B cell (primary cell): ENCODE data around the gene TF. TPM values are rescaled to one million over a fixed set of nuclear protein-coding genes. Genes with fewer than 3 reads are reported as not detected.

Experiments
- ATAC-seq: fragments of 200-7000 bp; cut with Tn5 transposase; one replicate; pipeline ENCODE4 v1.10.0; 2021; ENCODE audit warnings: low read depth, mild to moderate bottlenecking, moderate number of reproducible peaks, moderate library complexity
- CTCF ChIA-PET: fragments of 350-600 bp; sonication (Branson Sonifier 250); formaldehyde crosslinking; loops from one replicate; lab custom pipeline; 2021; ENCODE audit warnings: antibody characterized with exemption, inconsistent platforms; lab: Charles Lee
- POLR2A ChIA-PET: fragments of 350-600 bp; sonication (Branson Sonifier 250); formaldehyde crosslinking; loops from one replicate; lab custom pipeline; 2021; ENCODE audit warnings: antibody characterized with exemption; lab: Charles Lee
- DNase-seq: peaks from one replicate; pipeline ENCODE4 v3.0.0; 2013
- H2AFZ ChIP-seq: 2 replicates; pipeline ENCODE4 v1.6.1; 2012; ENCODE audit warnings: mild to moderate bottlenecking, low read depth, low read length; ENCODE audit not compliant: insufficient read depth, poor library complexity, severe bottlenecking
- H3K27ac ChIP-seq, 2 donors: 1 replicate in 1 of 2; 2 replicates in 1 of 2; pipeline ENCODE4 v1.5.1; 2012 to 2013; ENCODE audit warnings: low read length in 2 of 2, mild to moderate bottlenecking in 2 of 2, moderate library complexity in 1 of 2
- H3K27me3 ChIP-seq, 4 experiments: fragments of 200-600 bp in 1 of 4; sonication (generic) in 1 of 4; replicated peaks in 1 of 4; 1 replicate in 2 of 4; 2 replicates in 2 of 4; pipeline versions ENCODE4 v1.6.1 to v1.7.0; 2013 to 2016; ENCODE audit warnings: low read length in 3 of 4, mild to moderate bottlenecking in 2 of 4, mixed read lengths in 1 of 4, moderate library complexity in 1 of 4; ENCODE audit not compliant: insufficient read depth in 4 of 4, control insufficient read depth in 3 of 4; ENCODE audit errors: control extremely low read depth in 1 of 4
- H3K36me3 ChIP-seq, 2 experiments: replicated peaks in 1 of 2; 1 replicate in 1 of 2; 2 replicates in 1 of 2; pipeline versions ENCODE4 v1.6.1 to v1.7.1; 2013; ENCODE audit warnings: low read length in 1 of 2; ENCODE audit not compliant: insufficient read depth in 2 of 2, control insufficient read depth in 1 of 2; ENCODE audit errors: control extremely low read depth in 1 of 2, extremely low read depth in 1 of 2
- H3K4me1 ChIP-seq, 2 donors: fragments of 200-600 bp in 1 of 2; sonication (generic) in 1 of 2; 1 replicate in 1 of 2; 2 replicates in 1 of 2; pipeline versions ENCODE4 v1.5.1 to v1.6.1; 2013 to 2017; ENCODE audit warnings: low read length in 2 of 2; ENCODE audit not compliant: control insufficient read depth in 2 of 2, insufficient read depth in 2 of 2
- H3K4me2 ChIP-seq: replicated peaks from 2 replicates; pipeline ENCODE3; 2012; ENCODE audit warnings: mild to moderate bottlenecking, low read depth, low read length; ENCODE audit not compliant: poor library complexity, severe bottlenecking
- H3K4me3 ChIP-seq, 5 experiments: fragments of 200-600 bp in 1 of 5; sonication (generic) in 1 of 5; 1 replicate in 3 of 5; 2 replicates in 2 of 5; pipeline versions ENCODE4 v1.5.1 to v1.7.0; 2011 to 2016; ENCODE audit warnings: low read length in 4 of 5, mild to moderate bottlenecking in 4 of 5, low read depth in 2 of 5, control low read depth in 1 of 5, moderate library complexity in 1 of 5; ENCODE audit not compliant: insufficient read depth in 1 of 5; ENCODE audit errors: control extremely low read depth in 1 of 5, extremely low read depth in 1 of 5
- H3K79me2 ChIP-seq: fragments of 200-600 bp; sonication (generic); one replicate; pipeline ENCODE4 v1.6.0; 2016; ENCODE audit warnings: low read length; ENCODE audit not compliant: control insufficient read depth, insufficient read depth
- H3K9ac ChIP-seq: fragments of 200-600 bp; sonication (generic); 2 replicates; pipeline ENCODE4 v1.6.1; 2017; ENCODE audit warnings: mild to moderate bottlenecking, low read length, moderate library complexity
- H3K9me3 ChIP-seq, 3 donors: one replicate each; pipeline versions ENCODE4 v1.6.1 to v1.7.1; 2013; ENCODE audit warnings: low read length in 2 of 3; ENCODE audit not compliant: control insufficient read depth in 2 of 3, insufficient read depth in 1 of 3; ENCODE audit errors: control extremely low read depth in 1 of 3
- H4K20me1 ChIP-seq: 2 replicates; pipeline ENCODE4 v1.6.0; 2012; ENCODE audit warnings: mild to moderate bottlenecking, low read length; ENCODE audit not compliant: insufficient read depth, control insufficient read depth, poor library complexity, severe bottlenecking
- H3K27ac Mint-ChIP-seq: one replicate; pipeline ENCODE4 v1.8.0; 2021; ENCODE audit warnings: mixed read lengths
- H3K27me3 Mint-ChIP-seq: one replicate; pipeline ENCODE4 v1.8.0; 2021; ENCODE audit warnings: mixed read lengths
- H3K4me1 Mint-ChIP-seq: one replicate; pipeline ENCODE4 v1.8.0; 2021; ENCODE audit warnings: mixed read lengths
- H3K4me3 Mint-ChIP-seq: one replicate; pipeline ENCODE4 v1.8.0; 2021; ENCODE audit warnings: mixed read lengths
- H3K9me3 Mint-ChIP-seq: one replicate; pipeline ENCODE4 v1.8.0; 2022; ENCODE audit warnings: mixed read lengths; ENCODE audit not compliant: insufficient read depth
- EZH2 ChIP-seq: IDR thresholded peaks from 2 replicates; pipeline ENCODE4 v1.6.1; 2012; ENCODE audit warnings: borderline replicate concordance, low read depth, mild to moderate bottlenecking, moderate library complexity, low read length; ENCODE audit not compliant: insufficient read depth, poor library complexity, severe bottlenecking
- WGBS: methylation state at CpG from one replicate; pipeline ENCODE4 v1.1.5; 2013; ENCODE audit warnings: missing lambda C conversion rate; ENCODE audit not compliant: insufficient coverage; 5-methylcytosine and 5-hydroxymethylcytosine counted together
- intact Hi-C: fragments of 100-400 bp; cut with micrococcal nuclease; formaldehyde crosslinking; loops from one replicate; pipeline ENCODE4 v1.10.0; 2022
- polyA plus RNA-seq: library from polyadenylated mRNA; depleted of rRNA; stranded (reverse); fragments of >200 nt; gene quantifications from 2 replicates; pipeline ENCODE4 v1.2.3, GENCODE V29; 2012
- total RNA-seq, 2 donors: library from RNA; stranded (reverse); fragments of 120-200 nt in 1 of 2; gene quantifications; 1 replicate in 1 of 2; 2 replicates in 1 of 2; pipeline versions ENCODE4 v1.2.3 to v1.2.4, GENCODE V29; 2013 to 2022
- TF ChIP-seq, protein P1 (sequence below): fragments of 200-600 bp; IDR thresholded peaks from one replicate; pipeline ENCODE4 v1.8.0; 2022; ENCODE audit warnings: antibody characterized with exemption, mild to moderate bottlenecking

The TF gene
- total and polyA plus RNA-seq, 2 donors (not counting 1 experiment from before 2014, with no cell fraction given) = 0.27 to 0.37 TPM

DNA sequence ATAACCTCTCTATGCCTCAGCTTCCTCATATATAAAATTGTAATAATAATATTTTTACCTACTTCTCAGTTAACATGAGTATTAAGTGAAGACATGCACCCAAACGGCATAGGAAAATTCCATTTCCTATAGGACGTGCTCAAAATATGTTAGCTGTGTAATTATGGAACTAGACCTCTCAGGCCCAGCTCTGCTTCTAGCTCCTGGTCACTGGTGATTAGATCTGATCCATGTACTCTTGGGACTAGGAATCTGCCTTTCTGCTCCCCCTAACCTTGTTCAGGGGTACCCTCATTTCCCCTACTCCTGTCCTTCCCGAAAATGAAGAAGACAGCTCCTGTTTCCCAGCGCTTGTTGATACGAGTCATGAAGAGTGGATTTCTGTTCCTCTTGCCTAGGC is 29.6 kb downstream of the TF start:
- Histone ChIP-seq H3K27me3 (peaks cover 0 to 6% (median 3%) of the 10 kb centered on the region in 4 experiments), H3K4me1 (no peaks in the 10 kb centered on the region), H3K4me2 (no peak overlapping the region), H3K36me3 (no peaks in the 10 kb centered on the region), H4K20me1 (no peaks in the 10 kb centered on the region), H3K27ac (no peak overlapping the region), H3K9me3 (no peaks in the 10 kb centered on the region), H2AFZ (no peak overlapping the region), H3K4me3 (no peak overlapping the region), H3K9ac (no peak overlapping the region), H3K79me2 (no peaks in the 10 kb centered on the region)
- TF ChIP-seq, protein P1, sequence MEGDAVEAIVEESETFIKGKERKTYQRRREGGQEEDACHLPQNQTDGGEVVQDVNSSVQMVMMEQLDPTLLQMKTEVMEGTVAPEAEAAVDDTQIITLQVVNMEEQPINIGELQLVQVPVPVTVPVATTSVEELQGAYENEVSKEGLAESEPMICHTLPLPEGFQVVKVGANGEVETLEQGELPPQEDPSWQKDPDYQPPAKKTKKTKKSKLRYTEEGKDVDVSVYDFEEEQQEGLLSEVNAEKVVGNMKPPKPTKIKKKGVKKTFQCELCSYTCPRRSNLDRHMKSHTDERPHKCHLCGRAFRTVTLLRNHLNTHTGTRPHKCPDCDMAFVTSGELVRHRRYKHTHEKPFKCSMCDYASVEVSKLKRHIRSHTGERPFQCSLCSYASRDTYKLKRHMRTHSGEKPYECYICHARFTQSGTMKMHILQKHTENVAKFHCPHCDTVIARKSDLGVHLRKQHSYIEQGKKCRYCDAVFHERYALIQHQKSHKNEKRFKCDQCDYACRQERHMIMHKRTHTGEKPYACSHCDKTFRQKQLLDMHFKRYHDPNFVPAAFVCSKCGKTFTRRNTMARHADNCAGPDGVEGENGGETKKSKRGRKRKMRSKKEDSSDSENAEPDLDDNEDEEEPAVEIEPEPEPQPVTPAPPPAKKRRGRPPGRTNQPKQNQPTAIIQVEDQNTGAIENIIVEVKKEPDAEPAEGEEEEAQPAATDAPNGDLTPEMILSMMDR = no peak
- no peak for TF ChIP-seq EZH2
- DNase-seq (no peak), ATAC-seq (no peak)
- intact Hi-C loops = no loop called here
- no peaks in the 10 kb centered on the region for H3K9me3 Mint-ChIP-seq
- ChIA-PET CTCF (no interaction called here), POLR2A (no interaction called here)
- peaks cover 40% of the 10 kb centered on the region for H3K27me3 Mint-ChIP-seq
- WGBS = 100% methylated on average over 3 of the region's 5 CpGs
- H3K4me1 Mint-ChIP-seq = no peaks in the 10 kb centered on the region
- no peak overlapping the region for H3K4me3 Mint-ChIP-seq
- H3K27ac Mint-ChIP-seq = no peak overlapping the region

DNA sequence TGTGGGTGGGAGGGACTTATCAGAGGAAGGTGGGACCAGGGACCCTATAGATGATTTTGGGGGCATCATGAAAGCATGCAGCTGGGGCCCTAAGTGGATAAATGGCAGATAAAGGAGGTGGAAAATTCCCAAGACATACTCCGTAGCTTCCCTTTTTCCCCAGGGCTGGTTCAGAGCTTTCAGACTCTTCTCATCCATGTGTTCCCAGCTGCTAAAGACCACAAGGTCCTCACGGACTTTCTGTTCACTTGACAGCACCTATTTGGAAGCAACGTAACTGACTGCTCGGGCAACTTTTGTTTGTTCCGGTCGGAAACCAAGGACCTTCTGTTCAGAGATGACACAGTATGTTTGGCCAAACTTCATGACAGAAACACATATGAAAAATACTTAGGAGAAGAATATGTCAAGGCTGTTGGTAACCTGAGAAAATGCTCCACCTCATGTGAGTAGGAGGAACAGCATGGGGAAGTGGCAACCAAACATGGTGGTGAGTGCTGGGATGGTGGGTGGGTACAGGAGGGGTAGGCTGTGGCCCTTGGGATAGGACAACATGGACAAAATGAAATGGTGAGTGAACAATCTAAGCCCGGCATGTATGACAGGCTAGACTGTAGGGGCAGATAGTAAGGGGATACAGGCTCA is 30.7 kb downstream of the TF start:
- POLR2A ChIA-PET = no interaction called here
- Mint-ChIP-seq H3K4me3 (no peak overlapping the region), H3K4me1 (no peaks in the 10 kb centered on the region), H3K27me3 (peaks cover 34% of the 10 kb centered on the region), H3K27ac (no peak overlapping the region), H3K9me3 (no peaks in the 10 kb centered on the region)
- H3K4me3 ChIP-seq = no peak overlapping the region
- CTCF ChIA-PET = no interaction called here
- H3K9ac ChIP-seq = no peak overlapping the region
- TF ChIP-seq, protein P1 = no peak
- no peak for TF ChIP-seq EZH2
- intact Hi-C loops = no loop called here
- no peaks in the 10 kb centered on the region for H3K79me2 ChIP-seq
- no peaks in the 10 kb centered on the region for H3K36me3 ChIP-seq
- H3K9me3 ChIP-seq = no peaks in the 10 kb centered on the region
- H3K4me2 ChIP-seq = no peak overlapping the region
- peaks cover 0 to 6% (median 3%) of the 10 kb centered on the region in 4 experiments for H3K27me3 ChIP-seq
- no peak overlapping the region for H2AFZ ChIP-seq
- H4K20me1 ChIP-seq = no peaks in the 10 kb centered on the region
- WGBS = 100% methylated on average over 3 of the region's 7 CpGs
- no peaks in the 10 kb centered on the region for H3K4me1 ChIP-seq
- H3K27ac ChIP-seq = no peak overlapping the region
- no peak for DNase-seq
- ATAC-seq = no peak
